Lower leg skin (tissue), 3 donors: ENCODE data around the gene CCSER1.

Experiments used
- POLR2A ChIP-seq, 2 donors: fragments of 450-650 bp; IDR thresholded peaks; one replicate each; pipeline ENCODE4 v1.6.1; 2016 to 2017; ENCODE audit warnings: antibody characterized with exemption in 2 of 2, mild to moderate bottlenecking in 1 of 2, moderate library complexity in 1 of 2
- TF ChIP-seq, protein P1 (sequence below), 3 donors: fragments of 450-650 bp; IDR thresholded peaks; one replicate each; pipeline ENCODE4 v1.5.1; 2016; ENCODE audit warnings: antibody characterized with exemption in 3 of 3, mild to moderate bottlenecking in 3 of 3, moderate library complexity in 2 of 3

DNA sequence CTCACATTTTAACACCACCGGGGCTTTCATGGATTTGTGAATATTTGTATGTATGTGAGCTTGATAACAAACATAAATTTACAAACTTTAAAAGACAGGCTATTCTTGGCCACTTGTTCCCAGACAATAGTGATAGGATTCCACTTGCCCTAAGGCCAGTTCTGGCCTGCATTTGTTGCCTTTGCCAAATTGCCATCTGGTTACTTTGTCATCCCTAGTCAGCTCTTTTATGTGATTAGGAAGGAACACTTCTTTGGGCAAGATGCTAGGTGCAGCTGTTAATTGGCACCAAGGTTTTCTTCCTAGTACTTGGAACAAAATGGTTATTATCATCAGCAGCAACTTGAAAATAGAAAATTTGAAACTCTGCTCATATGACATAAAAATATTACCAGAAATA lies 63.3 kb downstream of the CCSER1 start:
- TF ChIP-seq, protein P1, sequence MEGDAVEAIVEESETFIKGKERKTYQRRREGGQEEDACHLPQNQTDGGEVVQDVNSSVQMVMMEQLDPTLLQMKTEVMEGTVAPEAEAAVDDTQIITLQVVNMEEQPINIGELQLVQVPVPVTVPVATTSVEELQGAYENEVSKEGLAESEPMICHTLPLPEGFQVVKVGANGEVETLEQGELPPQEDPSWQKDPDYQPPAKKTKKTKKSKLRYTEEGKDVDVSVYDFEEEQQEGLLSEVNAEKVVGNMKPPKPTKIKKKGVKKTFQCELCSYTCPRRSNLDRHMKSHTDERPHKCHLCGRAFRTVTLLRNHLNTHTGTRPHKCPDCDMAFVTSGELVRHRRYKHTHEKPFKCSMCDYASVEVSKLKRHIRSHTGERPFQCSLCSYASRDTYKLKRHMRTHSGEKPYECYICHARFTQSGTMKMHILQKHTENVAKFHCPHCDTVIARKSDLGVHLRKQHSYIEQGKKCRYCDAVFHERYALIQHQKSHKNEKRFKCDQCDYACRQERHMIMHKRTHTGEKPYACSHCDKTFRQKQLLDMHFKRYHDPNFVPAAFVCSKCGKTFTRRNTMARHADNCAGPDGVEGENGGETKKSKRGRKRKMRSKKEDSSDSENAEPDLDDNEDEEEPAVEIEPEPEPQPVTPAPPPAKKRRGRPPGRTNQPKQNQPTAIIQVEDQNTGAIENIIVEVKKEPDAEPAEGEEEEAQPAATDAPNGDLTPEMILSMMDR (IDR thresholded peaks at IDR 0.05), result no peak
- no peak for TF ChIP-seq POLR2A (IDR thresholded peaks at IDR 0.05)
